Neural progenitor cell (in vitro differentiated cells): ENCODE measurements around the gene ATXN7L2. TPM values are rescaled to one million over a fixed set of nuclear protein-coding genes. Genes with fewer than 3 reads are reported as not detected.

Experiments
- DNase-seq: peaks from one replicate; pipeline ENCODE4 v3.0.0-alpha.2; 2016; ENCODE audit warnings: low spot score
- H2AFZ ChIP-seq: fragments of 200-600 bp; sonication (generic); replicated peaks from 2 replicates; pipeline ENCODE4 v1.6.1; 2016; ENCODE audit warnings: antibody characterized with exemption
- H3F3A ChIP-seq: fragments of 200-600 bp; sonication (generic); 2 replicates; pipeline ENCODE4 v1.6.1; 2016; ENCODE audit warnings: antibody characterized with exemption, low read depth
- H3K27ac ChIP-seq: fragments of 200-600 bp; sonication (generic); 2 replicates; pipeline ENCODE4 v1.5.1; 2016; ENCODE audit warnings: mild to moderate bottlenecking
- H3K27me3 ChIP-seq: fragments of 200-600 bp; sonication (generic); 2 replicates; pipeline ENCODE4 v1.6.1; 2016; ENCODE audit warnings: mild to moderate bottlenecking, moderate library complexity
- H3K36me3 ChIP-seq: fragments of 200-600 bp; sonication (generic); 2 replicates; pipeline ENCODE4 v1.5.1; 2016
- H3K4me1 ChIP-seq: fragments of 200-600 bp; sonication (generic); 2 replicates; pipeline ENCODE4 v1.6.1; 2016; ENCODE audit warnings: mixed run types
- H3K4me2 ChIP-seq: fragments of 200-600 bp; sonication (generic); 2 replicates; pipeline ENCODE4 v1.6.1; 2016
- H3K4me3 ChIP-seq: fragments of 200-600 bp; sonication (generic); 2 replicates; pipeline ENCODE4 v1.5.1; 2016
- H3K79me2 ChIP-seq: fragments of 200-600 bp; sonication (generic); 2 replicates; pipeline ENCODE4 v1.6.1; 2016; ENCODE audit warnings: low read depth
- H3K9ac ChIP-seq: fragments of 200-600 bp; sonication (generic); 2 replicates; pipeline ENCODE4 v1.6.1; 2016
- H3K9me3 ChIP-seq: fragments of 200-600 bp; sonication (generic); 2 replicates; pipeline ENCODE4 v1.5.1; 2016; ENCODE audit warnings: low read depth
- H4K20me1 ChIP-seq: fragments of 200-600 bp; sonication (generic); 2 replicates; pipeline ENCODE4 v1.6.1; 2016; ENCODE audit warnings: low read depth
- H3K27ac Mint-ChIP-seq: 3 replicates; pipeline ENCODE4 v1.8.0; 2021; ENCODE audit warnings: mixed read lengths
- H3K27me3 Mint-ChIP-seq: 2 replicates; pipeline ENCODE4 v1.8.0; 2022; ENCODE audit warnings: low read depth, mild to moderate bottlenecking, inconsistent platforms, moderate library complexity, mixed read lengths; ENCODE audit not compliant: insufficient read depth
- H3K36me3 Mint-ChIP-seq: 3 replicates; pipeline ENCODE4 v1.8.0; 2021; ENCODE audit warnings: mixed read lengths
- H3K4me1 Mint-ChIP-seq: 3 replicates; pipeline ENCODE4 v1.8.0; 2021; ENCODE audit warnings: mixed read lengths
- H3K4me3 Mint-ChIP-seq: 3 replicates; pipeline ENCODE4 v1.8.0; 2021; ENCODE audit warnings: mild to moderate bottlenecking, moderate library complexity, mixed read lengths
- H3K9me3 Mint-ChIP-seq: 3 replicates; pipeline ENCODE4 v1.8.0; 2020; ENCODE audit warnings: mixed read lengths
- EZH2 ChIP-seq: fragments of 200-600 bp; sonication (generic); IDR thresholded peaks from 2 replicates; pipeline ENCODE4 v1.6.1; 2017; ENCODE audit warnings: antibody characterized with exemption, mild to moderate bottlenecking, moderate library complexity
- EZH2phosphoT487 ChIP-seq: fragments of 200-600 bp; sonication (generic); IDR thresholded peaks from 2 replicates; pipeline ENCODE4 v1.6.1; 2017; ENCODE audit warnings: antibody characterized with exemption
- total RNA-seq: library from RNA; depleted of rRNA; stranded (reverse); fragments of >200 nt; gene quantifications from 2 replicates; pipeline ENCODE4 v1.2.3, GENCODE V29; 2015; ENCODE audit warnings: low replicate concordance
- TF ChIP-seq, protein P1 (sequence below): fragments of 200-600 bp; sonication (generic); IDR thresholded peaks from 2 replicates; pipeline ENCODE4 v1.5.1; 2017; ENCODE audit warnings: antibody characterized with exemption, mild to moderate bottlenecking

The ATXN7L2 gene
- total RNA-seq, 1 donor from 2014 or later = 6.5 TPM

DNA sequence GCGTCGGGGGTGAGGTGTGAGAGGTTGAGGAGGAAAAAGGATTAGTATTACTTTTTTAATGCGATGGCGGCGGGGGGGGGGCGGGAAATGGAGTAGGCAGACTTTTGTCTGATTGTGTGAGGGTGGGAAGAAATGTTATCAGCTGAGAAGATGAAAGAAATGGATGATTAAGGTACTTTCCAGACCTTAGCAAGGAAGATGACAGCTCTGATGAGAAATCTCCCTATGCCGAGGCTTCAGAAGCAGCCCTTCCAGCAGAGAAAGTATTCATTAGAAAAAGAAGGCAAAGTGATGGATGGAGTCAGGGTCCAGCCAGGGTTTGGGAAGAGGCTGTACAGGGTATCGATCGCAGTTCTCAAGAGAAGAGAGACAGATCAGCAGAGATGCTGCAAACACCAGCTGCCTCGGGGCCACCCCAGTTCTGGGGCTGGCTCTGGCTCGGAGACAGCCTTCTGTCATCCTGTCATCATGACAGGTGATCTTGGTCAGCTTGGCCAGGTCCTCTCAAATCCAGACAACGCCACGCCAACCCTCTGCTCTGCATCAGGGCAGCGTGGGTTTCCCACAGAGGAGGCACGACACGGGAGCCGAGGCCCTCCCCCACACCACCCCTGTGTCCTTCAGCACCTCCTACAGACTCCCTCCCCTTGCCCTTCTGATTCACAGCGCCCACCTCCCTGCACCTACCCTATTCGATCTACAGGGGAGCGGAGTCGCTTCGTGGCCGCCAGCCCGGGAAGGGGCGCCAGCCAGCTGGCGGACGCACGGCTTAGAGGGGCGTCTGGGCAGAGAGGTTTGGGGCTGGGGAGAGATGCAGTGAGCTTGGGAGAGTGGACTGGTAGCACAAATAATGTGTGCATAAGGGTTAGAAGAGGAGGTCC is 674 bp upstream of the ATXN7L2 start:
- Histone ChIP-seq H3K9me3 (no peaks in the 10 kb centered on the region), H2AFZ (peak overlapping the region; percentile 97), H3K4me3 (peak overlapping the region; percentile 89), H3K79me2 (peaks cover 5% of the 10 kb centered on the region), H3K4me2 (peak overlapping the region; percentile 94), H3K4me1 (peaks cover 8% of the 10 kb centered on the region), H3F3A (no peaks in the 10 kb centered on the region), H3K36me3 (no peaks in the 10 kb centered on the region), H3K27me3 (peaks cover 50% of the 10 kb centered on the region), H3K9ac (no peak overlapping the region), H3K27ac (no peak overlapping the region), H4K20me1 (no peaks in the 10 kb centered on the region)
- peak; percentile 80 for DNase-seq
- H3K27ac Mint-ChIP-seq = no peak overlapping the region
- H3K4me3 Mint-ChIP-seq = peak overlapping the region; percentile 89
- H3K9me3 Mint-ChIP-seq = no peaks in the 10 kb centered on the region
- H3K27me3 Mint-ChIP-seq = peaks cover 19% of the 10 kb centered on the region
- TF ChIP-seq EZH2 = no peak
- TF ChIP-seq, protein P1, sequence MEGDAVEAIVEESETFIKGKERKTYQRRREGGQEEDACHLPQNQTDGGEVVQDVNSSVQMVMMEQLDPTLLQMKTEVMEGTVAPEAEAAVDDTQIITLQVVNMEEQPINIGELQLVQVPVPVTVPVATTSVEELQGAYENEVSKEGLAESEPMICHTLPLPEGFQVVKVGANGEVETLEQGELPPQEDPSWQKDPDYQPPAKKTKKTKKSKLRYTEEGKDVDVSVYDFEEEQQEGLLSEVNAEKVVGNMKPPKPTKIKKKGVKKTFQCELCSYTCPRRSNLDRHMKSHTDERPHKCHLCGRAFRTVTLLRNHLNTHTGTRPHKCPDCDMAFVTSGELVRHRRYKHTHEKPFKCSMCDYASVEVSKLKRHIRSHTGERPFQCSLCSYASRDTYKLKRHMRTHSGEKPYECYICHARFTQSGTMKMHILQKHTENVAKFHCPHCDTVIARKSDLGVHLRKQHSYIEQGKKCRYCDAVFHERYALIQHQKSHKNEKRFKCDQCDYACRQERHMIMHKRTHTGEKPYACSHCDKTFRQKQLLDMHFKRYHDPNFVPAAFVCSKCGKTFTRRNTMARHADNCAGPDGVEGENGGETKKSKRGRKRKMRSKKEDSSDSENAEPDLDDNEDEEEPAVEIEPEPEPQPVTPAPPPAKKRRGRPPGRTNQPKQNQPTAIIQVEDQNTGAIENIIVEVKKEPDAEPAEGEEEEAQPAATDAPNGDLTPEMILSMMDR = peak; percentile 43
- H3K4me1 Mint-ChIP-seq = peaks cover 23% of the 10 kb centered on the region
- peaks cover 3% of the 10 kb centered on the region for H3K36me3 Mint-ChIP-seq

DNA sequence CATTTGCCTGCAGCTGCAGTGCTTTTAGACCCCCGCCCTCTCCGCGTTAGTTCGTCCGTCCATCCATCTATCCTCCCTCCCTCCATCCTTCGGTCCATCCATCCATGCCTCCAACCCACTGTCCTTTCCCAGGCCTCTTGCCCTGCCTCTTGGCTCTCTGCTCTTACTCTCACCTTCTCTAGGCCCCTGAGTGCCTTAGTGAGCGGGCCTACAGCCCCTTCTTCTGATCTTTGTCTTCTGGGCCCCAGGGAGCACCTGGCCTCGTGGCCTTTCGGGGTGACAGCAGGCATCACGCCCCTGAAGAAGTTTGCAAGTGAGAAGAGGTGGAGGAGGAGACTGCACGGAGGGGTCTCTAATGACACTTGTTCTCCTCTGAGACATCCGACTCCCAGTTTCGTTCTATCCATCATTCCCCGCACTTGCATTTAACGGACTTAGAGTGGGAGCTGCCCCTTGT is 842 bp downstream of the ATXN7L2 start:
- peak overlapping the region; percentile 99 for H3K4me2 ChIP-seq
- peak overlapping the region; percentile 94 for H3K9ac ChIP-seq
- H3K27me3 Mint-ChIP-seq = peaks cover 20% of the 10 kb centered on the region
- peak overlapping the region; percentile 89 for H3K4me3 ChIP-seq
- H3K9me3 ChIP-seq = no peaks in the 10 kb centered on the region
- H3F3A ChIP-seq = no peaks in the 10 kb centered on the region
- H3K4me1 Mint-ChIP-seq = peaks cover 23% of the 10 kb centered on the region
- peaks cover 36% of the 10 kb centered on the region for H3K27me3 ChIP-seq
- peak; percentile 48 for DNase-seq
- H3K36me3 ChIP-seq = no peaks in the 10 kb centered on the region
- no peaks in the 10 kb centered on the region for H3K9me3 Mint-ChIP-seq
- H3K4me3 Mint-ChIP-seq = peak overlapping the region; percentile 89
- H2AFZ ChIP-seq = peak overlapping the region; percentile 99
- H3K27ac Mint-ChIP-seq = peak overlapping the region; percentile 96
- H3K4me1 ChIP-seq = peaks cover 8% of the 10 kb centered on the region
- H3K27ac ChIP-seq = no peak overlapping the region
- H4K20me1 ChIP-seq = no peaks in the 10 kb centered on the region
- peaks cover 4% of the 10 kb centered on the region for H3K36me3 Mint-ChIP-seq
- TF ChIP-seq EZH2 (no peak), EZH2phosphoT487 (no peak)
- TF ChIP-seq, protein P1 = no peak
- H3K79me2 ChIP-seq = peaks cover 5% of the 10 kb centered on the region

DNA sequence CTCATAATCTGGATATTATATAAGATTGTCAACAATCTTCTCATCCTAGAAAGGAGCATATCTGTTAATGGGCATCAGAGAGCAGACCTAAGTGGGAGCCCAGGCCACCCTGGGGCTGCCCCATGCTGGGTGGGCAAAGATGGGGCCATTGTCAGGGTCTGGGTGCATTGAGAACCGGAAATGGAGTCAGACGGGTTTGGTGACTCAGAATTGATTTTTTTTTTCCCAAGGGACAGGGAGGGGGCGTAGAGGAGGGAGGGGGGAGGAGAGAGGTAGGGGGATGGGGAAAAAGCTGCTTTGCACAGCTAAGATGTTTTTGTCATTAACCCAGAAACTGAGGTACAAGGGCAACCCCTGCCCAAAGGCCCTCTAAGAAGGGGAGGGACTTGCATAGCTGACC is 1.3 kb downstream of the ATXN7L2 start:
- TF ChIP-seq, protein P1 = no peak
- no peak for TF ChIP-seq EZH2phosphoT487
- TF ChIP-seq EZH2 = no peak
- Histone ChIP-seq H3K9me3 (no peaks in the 10 kb centered on the region), H3K36me3 (no peaks in the 10 kb centered on the region), H2AFZ (peak overlapping the region; percentile 99), H3K79me2 (peaks cover 5% of the 10 kb centered on the region), H3K27ac (no peak overlapping the region), H3K4me3 (peak overlapping the region; percentile 89), H4K20me1 (no peaks in the 10 kb centered on the region), H3K9ac (no peak overlapping the region), H3K4me1 (peaks cover 8% of the 10 kb centered on the region), H3F3A (no peaks in the 10 kb centered on the region), H3K4me2 (peak overlapping the region; percentile 99), H3K27me3 (peaks cover 31% of the 10 kb centered on the region)
- DNase-seq = no peak
- H3K9me3 Mint-ChIP-seq = no peaks in the 10 kb centered on the region
- H3K36me3 Mint-ChIP-seq = peaks cover 4% of the 10 kb centered on the region
- H3K27ac Mint-ChIP-seq = peak overlapping the region; percentile 96
- H3K4me3 Mint-ChIP-seq = peak overlapping the region; percentile 89
- H3K27me3 Mint-ChIP-seq = peaks cover 20% of the 10 kb centered on the region
- H3K4me1 Mint-ChIP-seq = peaks cover 23% of the 10 kb centered on the region
